ENCODE measurements around the gene NDFIP2.

NDFIP2 gene

DNA sequence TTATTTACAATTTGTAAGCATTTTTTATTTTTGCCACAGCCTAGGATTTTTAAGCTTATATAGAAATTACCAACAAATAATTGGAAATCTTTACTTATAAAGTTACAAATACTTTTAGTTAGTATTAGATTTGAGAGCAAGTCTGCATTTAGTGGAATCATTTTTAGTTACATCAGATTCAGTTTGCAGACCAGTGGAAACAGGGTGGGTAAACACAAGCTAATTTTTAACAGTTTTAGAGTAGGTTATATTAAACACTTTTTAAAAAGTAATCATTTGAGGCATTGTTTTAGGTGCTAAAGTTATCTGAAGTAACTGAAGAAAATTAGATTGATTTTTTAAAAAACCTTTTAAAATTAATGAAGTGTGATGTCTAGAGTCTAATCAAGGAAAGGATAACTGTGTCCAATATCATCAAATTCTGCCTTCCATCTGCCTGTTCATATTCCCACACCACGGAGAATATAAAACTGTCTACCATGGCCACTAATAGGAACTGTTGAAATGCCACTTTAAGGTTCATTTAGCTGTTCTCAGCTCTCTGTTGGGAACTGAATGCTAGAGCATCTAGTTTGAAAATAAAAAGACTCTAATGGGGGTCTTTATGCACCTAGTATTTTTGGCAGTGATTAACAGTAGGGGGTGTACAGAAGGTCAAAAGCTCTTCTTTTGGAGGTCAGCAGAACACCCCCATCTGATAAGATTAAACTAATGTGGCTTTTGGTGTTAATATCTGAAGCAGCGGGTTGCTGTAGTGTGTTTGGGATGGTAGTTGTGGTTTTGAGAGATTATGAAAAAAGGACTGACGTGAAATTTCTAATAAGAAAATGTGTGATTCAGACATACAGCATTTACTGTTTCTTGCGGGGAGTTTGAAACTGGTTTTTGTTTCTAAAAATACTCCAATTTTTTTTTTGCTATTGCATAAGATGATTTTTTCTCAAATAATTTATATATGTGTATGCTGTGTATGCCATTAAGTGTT is 66.5 kb downstream of the NDFIP2 start:
- H3K27me3 ChIP-seq (ENCODE audit: insufficient read depth, low read length, poor library complexity), result no peaks in the 10 kb centered on the region
- no peak overlapping the region for H2AFZ ChIP-seq (ENCODE audit: low read depth, low read length)
- no peaks in the 10 kb centered on the region for H4K20me1 ChIP-seq (ENCODE audit: insufficient read depth, low read length)
- no peaks in the 10 kb centered on the region for H3K9me3 ChIP-seq (ENCODE audit: insufficient read depth, low read length, severe bottlenecking)
- H3K4me3 ChIP-seq (ENCODE audit: low read depth in 1 of 2, low read length in 2 of 2), result no peak overlapping the region
- H3K36me3 ChIP-seq (ENCODE audit: insufficient read depth, low read length), result peaks cover 58% of the 10 kb centered on the region
- TF ChIP-seq, protein P1, sequence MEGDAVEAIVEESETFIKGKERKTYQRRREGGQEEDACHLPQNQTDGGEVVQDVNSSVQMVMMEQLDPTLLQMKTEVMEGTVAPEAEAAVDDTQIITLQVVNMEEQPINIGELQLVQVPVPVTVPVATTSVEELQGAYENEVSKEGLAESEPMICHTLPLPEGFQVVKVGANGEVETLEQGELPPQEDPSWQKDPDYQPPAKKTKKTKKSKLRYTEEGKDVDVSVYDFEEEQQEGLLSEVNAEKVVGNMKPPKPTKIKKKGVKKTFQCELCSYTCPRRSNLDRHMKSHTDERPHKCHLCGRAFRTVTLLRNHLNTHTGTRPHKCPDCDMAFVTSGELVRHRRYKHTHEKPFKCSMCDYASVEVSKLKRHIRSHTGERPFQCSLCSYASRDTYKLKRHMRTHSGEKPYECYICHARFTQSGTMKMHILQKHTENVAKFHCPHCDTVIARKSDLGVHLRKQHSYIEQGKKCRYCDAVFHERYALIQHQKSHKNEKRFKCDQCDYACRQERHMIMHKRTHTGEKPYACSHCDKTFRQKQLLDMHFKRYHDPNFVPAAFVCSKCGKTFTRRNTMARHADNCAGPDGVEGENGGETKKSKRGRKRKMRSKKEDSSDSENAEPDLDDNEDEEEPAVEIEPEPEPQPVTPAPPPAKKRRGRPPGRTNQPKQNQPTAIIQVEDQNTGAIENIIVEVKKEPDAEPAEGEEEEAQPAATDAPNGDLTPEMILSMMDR (IDR thresholded peaks at IDR 0.05; ENCODE audit: borderline replicate concordance, extremely low read depth, low read length, poor library complexity, severe bottlenecking), result no peak
- TF ChIP-seq EZH2 (IDR thresholded peaks at IDR 0.05; ENCODE audit: borderline replicate concordance, low read depth, low read length, severe bottlenecking), result no peak
- H3K27ac ChIP-seq (ENCODE audit: low read length), result no peak overlapping the region
- no peak for DNase-seq
- H3K79me2 ChIP-seq (ENCODE audit: insufficient read depth, low read length), result peaks cover 9% of the 10 kb centered on the region
- no peak overlapping the region for H3K9ac ChIP-seq (ENCODE audit: low read depth, low read length)
- H3K4me1 ChIP-seq (ENCODE audit: insufficient read depth, low read length), result no peaks in the 10 kb centered on the region
- no peak overlapping the region for H3K4me2 ChIP-seq (ENCODE audit: insufficient read depth, low read length)
- ATAC-seq (ENCODE audit: insufficient read depth, low read depth), result no peak

DNA sequence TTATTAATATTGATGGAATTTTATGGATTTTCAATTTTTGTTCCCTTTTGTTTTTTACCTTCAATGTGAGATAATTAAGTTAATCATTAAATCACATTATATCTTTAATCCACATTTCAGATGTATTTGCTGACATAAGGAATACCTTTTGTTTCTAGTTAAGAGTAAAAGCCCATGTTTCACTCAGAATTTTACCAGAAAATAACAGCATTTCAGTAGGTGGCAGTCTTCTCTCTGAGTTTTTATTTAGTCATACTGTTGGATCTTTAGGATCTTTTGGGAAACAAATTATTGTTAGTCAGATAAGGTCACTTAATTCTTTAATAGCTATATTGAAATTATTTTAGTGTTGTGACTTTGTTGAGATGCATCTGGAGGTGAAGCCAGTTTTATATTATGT is 67.9 kb downstream of the NDFIP2 start:
- Histone ChIP-seq H3K79me2 (ENCODE audit: insufficient read depth, low read length) (peaks cover 4% of the 10 kb centered on the region), H3K4me3 (ENCODE audit: low read depth in 1 of 2, low read length in 2 of 2) (no peak overlapping the region; a peak in 1 of 4 replicates), H3K4me1 (ENCODE audit: insufficient read depth, low read length) (no peaks in the 10 kb centered on the region), H3K27me3 (ENCODE audit: insufficient read depth, low read length, poor library complexity) (no peaks in the 10 kb centered on the region), H3K27ac (ENCODE audit: low read length) (no peak overlapping the region), H3K4me2 (ENCODE audit: insufficient read depth, low read length) (no peak overlapping the region), H3K9ac (ENCODE audit: low read depth, low read length) (no peak overlapping the region), H4K20me1 (ENCODE audit: insufficient read depth, low read length) (no peaks in the 10 kb centered on the region), H3K36me3 (ENCODE audit: insufficient read depth, low read length) (peaks cover 52% of the 10 kb centered on the region), H2AFZ (ENCODE audit: low read depth, low read length) (no peak overlapping the region), H3K9me3 (ENCODE audit: insufficient read depth, low read length, severe bottlenecking) (no peaks in the 10 kb centered on the region)
- ATAC-seq (ENCODE audit: insufficient read depth, low read depth), result no peak
- TF ChIP-seq, protein P1 (IDR thresholded peaks at IDR 0.05; ENCODE audit: borderline replicate concordance, extremely low read depth, low read length, poor library complexity, severe bottlenecking), result peak; percentile 3
- no peak for TF ChIP-seq EZH2 (IDR thresholded peaks at IDR 0.05; ENCODE audit: borderline replicate concordance, low read depth, low read length, severe bottlenecking)
- DNase-seq, result no peak

DNA sequence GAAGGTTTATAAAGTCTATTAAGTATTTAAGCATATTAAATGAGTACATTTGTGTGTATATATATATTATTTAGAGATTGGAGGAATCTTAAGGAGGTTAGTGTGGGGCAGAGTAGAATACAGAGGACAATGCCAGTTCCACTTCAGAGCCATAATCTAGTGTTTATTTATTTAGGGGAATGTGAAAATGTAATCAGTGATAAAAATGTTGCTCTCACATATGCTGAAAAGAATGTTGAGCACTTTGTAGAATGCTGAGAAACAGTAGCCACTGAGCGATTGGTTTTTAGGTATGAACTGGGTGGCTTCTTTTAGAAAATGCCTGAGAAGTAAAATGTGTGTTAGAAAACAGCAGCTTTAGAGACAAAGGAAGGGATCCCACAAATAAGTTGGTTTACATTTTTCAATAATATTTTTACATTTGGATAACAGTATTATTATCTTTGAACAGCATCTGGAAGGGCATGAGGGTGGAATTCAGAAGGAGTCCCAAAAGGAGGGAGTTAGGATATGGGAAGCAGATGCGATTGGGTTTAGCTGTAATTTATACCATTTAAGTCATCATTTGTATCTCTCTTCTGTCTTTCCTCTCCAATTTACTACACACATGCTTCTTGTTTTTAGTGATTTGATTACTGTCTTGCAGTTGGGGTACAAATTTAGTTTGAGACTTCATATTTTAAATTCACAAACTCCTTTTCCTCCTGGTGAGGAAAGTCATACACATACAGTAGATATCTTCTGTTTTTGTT is 68.6 kb downstream of the NDFIP2 start:
- Histone ChIP-seq H3K4me2 (ENCODE audit: insufficient read depth, low read length) (no peak overlapping the region), H3K4me1 (ENCODE audit: insufficient read depth, low read length) (no peaks in the 10 kb centered on the region), H3K4me3 (ENCODE audit: low read depth in 1 of 2, low read length in 2 of 2) (no peak overlapping the region), H4K20me1 (ENCODE audit: insufficient read depth, low read length) (no peaks in the 10 kb centered on the region), H3K9me3 (ENCODE audit: insufficient read depth, low read length, severe bottlenecking) (no peaks in the 10 kb centered on the region), H3K27me3 (ENCODE audit: insufficient read depth, low read length, poor library complexity) (no peaks in the 10 kb centered on the region), H3K27ac (ENCODE audit: low read length) (no peak overlapping the region), H3K36me3 (ENCODE audit: insufficient read depth, low read length) (peaks cover 48% of the 10 kb centered on the region), H3K79me2 (ENCODE audit: insufficient read depth, low read length) (peaks cover 4% of the 10 kb centered on the region), H3K9ac (ENCODE audit: low read depth, low read length) (no peak overlapping the region), H2AFZ (ENCODE audit: low read depth, low read length) (no peak overlapping the region)
- no peak for ATAC-seq (ENCODE audit: insufficient read depth, low read depth)
- DNase-seq, result no peak
- no peak for TF ChIP-seq EZH2 (IDR thresholded peaks at IDR 0.05; ENCODE audit: borderline replicate concordance, low read depth, low read length, severe bottlenecking)
- TF ChIP-seq, protein P1 (IDR thresholded peaks at IDR 0.05; ENCODE audit: borderline replicate concordance, extremely low read depth, low read length, poor library complexity, severe bottlenecking), result no peak
